ENCODE results near the gene APBB2. TPM values are rescaled to one million over a fixed set of nuclear protein-coding genes. Genes with fewer than 3 reads are reported as not detected.

APBB2 gene
- total and polyA plus RNA-seq, 2 of the 4 experiments (the other 2 are of a cell fraction), result 47.9 to 75.5 TPM

DNA sequence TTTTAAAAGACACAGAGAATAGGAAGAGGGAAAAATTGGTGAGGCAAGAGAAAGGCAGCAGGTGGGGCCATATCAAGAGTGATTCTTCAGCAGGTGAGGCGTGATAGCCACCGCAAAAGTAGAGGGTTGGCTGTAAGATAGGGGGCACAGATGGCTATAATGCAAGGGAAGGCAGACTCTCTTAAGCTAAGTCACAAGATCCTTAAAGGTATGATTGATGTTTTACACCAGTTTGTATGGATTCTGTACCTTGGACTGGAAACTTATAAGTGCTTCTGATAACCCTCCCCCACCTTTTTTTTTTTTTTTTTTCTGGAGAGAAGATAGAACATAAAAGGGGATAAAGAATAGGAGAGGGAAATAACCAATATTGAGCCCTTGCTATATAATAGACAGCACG is 424.6 kb downstream of the APBB2 start:
- H3K4me1 ChIP-seq (ENCODE audit: control insufficient read depth, insufficient read depth, low read length), result no peaks in the 10 kb centered on the region
- no peak overlapping the region for H4K91ac ChIP-seq (ENCODE audit: insufficient read depth, low read depth, low read length)
- ChIA-PET CTCF (no interaction called here), POLR2A (ENCODE audit: unreplicated experiment) (no interaction called here)
- no peak overlapping the region for H3K18ac ChIP-seq (ENCODE audit: low read depth, low read length)
- H4K20me1 ChIP-seq (ENCODE audit: insufficient read depth, low read length), result no peaks in the 10 kb centered on the region
- H4K8ac ChIP-seq (ENCODE audit: low read depth in 2 of 2, low read length in 2 of 2), result no peak overlapping the region
- H3K4me2 ChIP-seq (ENCODE audit: low read depth, low read length), result no peak overlapping the region
- H2AK9ac ChIP-seq (replicated peaks; ENCODE audit: low read depth, low read length, poor library complexity), result no peak overlapping the region
- ATAC-seq (ENCODE audit: low read depth) (no peak), DNase-seq (no peak)
- dilution Hi-C loops (cut with HindIII; ENCODE audit: low sequenced_read_pairs, unreplicated experiment) (no loop called here), in situ Hi-C loops (cut with MboI; ENCODE audit: low sequenced_read_pairs) (no loop called here), intact Hi-C loops (cut with micrococcal nuclease) (no loop called here)
- H4K5ac ChIP-seq (ENCODE audit: low read depth, low read length), result no peak overlapping the region
- H3K9me3 ChIP-seq (ENCODE audit: control insufficient read depth, insufficient read depth, low read length), result no peaks in the 10 kb centered on the region
- H2AK5ac ChIP-seq (ENCODE audit: low read depth, low read length), result no peak overlapping the region
- no peaks in the 10 kb centered on the region for H3K79me1 ChIP-seq (ENCODE audit: low read depth in 1 of 2, low read length in 2 of 2)
- H2AFZ ChIP-seq (replicated peaks; ENCODE audit: low read length, poor library complexity), result no peak overlapping the region
- no peak overlapping the region for H2BK20ac ChIP-seq (ENCODE audit: low read depth, low read length)
- no peaks in the 10 kb centered on the region for H3K9me1 ChIP-seq (ENCODE audit: insufficient read depth, low read length)
- H2BK15ac ChIP-seq (ENCODE audit: low read depth, low read length), result no peak overlapping the region
- H3K36me3 ChIP-seq (ENCODE audit: control insufficient read depth, insufficient read depth, low read length), result no peaks in the 10 kb centered on the region
- TF ChIP-seq NFE2L2 (IDR thresholded peaks at IDR 0.05; ENCODE audit: low read depth, low read length) (no peak), POLR2A (IDR thresholded peaks at IDR 0.05; ENCODE audit: low read depth, low read length) (no peak), SMC3 (IDR thresholded peaks at IDR 0.05; ENCODE audit: low read depth, low read length) (no peak)
- TF ChIP-seq, protein P1, sequence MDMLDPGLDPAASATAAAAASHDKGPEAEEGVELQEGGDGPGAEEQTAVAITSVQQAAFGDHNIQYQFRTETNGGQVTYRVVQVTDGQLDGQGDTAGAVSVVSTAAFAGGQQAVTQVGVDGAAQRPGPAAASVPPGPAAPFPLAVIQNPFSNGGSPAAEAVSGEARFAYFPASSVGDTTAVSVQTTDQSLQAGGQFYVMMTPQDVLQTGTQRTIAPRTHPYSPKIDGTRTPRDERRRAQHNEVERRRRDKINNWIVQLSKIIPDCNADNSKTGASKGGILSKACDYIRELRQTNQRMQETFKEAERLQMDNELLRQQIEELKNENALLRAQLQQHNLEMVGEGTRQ (IDR thresholded peaks at IDR 0.05; ENCODE audit: low read depth, low read length), result no peak
- TF ChIP-seq, protein P2, sequence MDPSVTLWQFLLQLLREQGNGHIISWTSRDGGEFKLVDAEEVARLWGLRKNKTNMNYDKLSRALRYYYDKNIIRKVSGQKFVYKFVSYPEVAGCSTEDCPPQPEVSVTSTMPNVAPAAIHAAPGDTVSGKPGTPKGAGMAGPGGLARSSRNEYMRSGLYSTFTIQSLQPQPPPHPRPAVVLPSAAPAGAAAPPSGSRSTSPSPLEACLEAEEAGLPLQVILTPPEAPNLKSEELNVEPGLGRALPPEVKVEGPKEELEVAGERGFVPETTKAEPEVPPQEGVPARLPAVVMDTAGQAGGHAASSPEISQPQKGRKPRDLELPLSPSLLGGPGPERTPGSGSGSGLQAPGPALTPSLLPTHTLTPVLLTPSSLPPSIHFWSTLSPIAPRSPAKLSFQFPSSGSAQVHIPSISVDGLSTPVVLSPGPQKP (IDR thresholded peaks at IDR 0.05; ENCODE audit: borderline replicate concordance, low read depth, low read length), result no peak
- WGBS, 2 experiments (ENCODE audit: extremely low coverage in 2 of 2, insufficient read length in 1 of 2), result 86% methylated on average over 2 of the region's 3 CpGs; no CpG with 5 or more reads in 1 of the 2 experiments
- no peak overlapping the region for H3K23ac ChIP-seq (ENCODE audit: low read depth, low read length)
- H3K56ac ChIP-seq (ENCODE audit: extremely low read depth, insufficient read depth, low read length), result no peak overlapping the region
- BruUV-seq (replicated peaks), result no TSS peak
- H2BK120ac ChIP-seq (ENCODE audit: low read depth, low read length), result no peak overlapping the region
- no peak overlapping the region for H2BK5ac ChIP-seq (ENCODE audit: low read depth, low read length, poor library complexity, severe bottlenecking)
- no peak overlapping the region for H3K14ac ChIP-seq (replicated peaks; ENCODE audit: low read depth, low read length)
- H3K9ac ChIP-seq (ENCODE audit: low read depth, low read length), result no peak overlapping the region
- no peak overlapping the region for H3K4me3 ChIP-seq (ENCODE audit: insufficient read depth, low read depth, low read length)
- no peak overlapping the region for H3K27ac ChIP-seq (ENCODE audit: insufficient read depth, low read length)
- peaks cover 8% of the 10 kb centered on the region for H3K27me3 ChIP-seq (ENCODE audit: control insufficient read depth, insufficient read depth, low read length)
- no peak overlapping the region for H3K4ac ChIP-seq (ENCODE audit: low read depth, low read length)

Measured in IMR-90 (cell line).